IMR-90 (cell line): ENCODE data around the gene IGHMBP2. TPM values are rescaled to one million over a fixed set of nuclear protein-coding genes. Genes with fewer than 3 reads are reported as not detected.

Experiments used
- ATAC-seq: fragments of 200-7000 bp; cut with Tn5 transposase; 2 replicates; pipeline ENCODE4 v1.9.1; 2020; ENCODE audit warnings: low read depth, mild to moderate bottlenecking, moderate library complexity
- BruUV-seq: library from RNA; stranded (reverse); fragments of 400-500 nt; replicated peaks from 2 replicates; lab custom pipeline; 2021; lab: Mats Ljungman, UMichigan
- CTCF ChIA-PET: fragments of 300-600 bp; formaldehyde crosslinking; extraction: SDS; loops from one replicate; lab custom pipeline; 2021; ENCODE audit warnings: antibody characterized with exemption; lab: Yijun Ruan, JAX
- POLR2A ChIA-PET: fragments of 300-600 bp; sonication (Branson Sonifier 250); formaldehyde crosslinking; loops from one replicate; lab custom pipeline; 2022; ENCODE audit warnings: antibody characterized with exemption; ENCODE audit not compliant: unreplicated experiment; lab: Charles Lee
- DNase-seq: peaks from one replicate; pipeline ENCODE4 v3.0.0; 2013
- H2AFZ ChIP-seq: replicated peaks from 2 replicates; pipeline ENCODE3; 2013; ENCODE audit warnings: low read length, mild to moderate bottlenecking; ENCODE audit not compliant: poor library complexity
- H2AK5ac ChIP-seq: 2 replicates; pipeline ENCODE4 v1.6.1; 2013; ENCODE audit warnings: low read depth, low read length, inconsistent platforms
- H2AK9ac ChIP-seq: replicated peaks from 2 replicates; pipeline ENCODE3; 2013; ENCODE audit warnings: mild to moderate bottlenecking, low read depth, low read length, moderate library complexity; ENCODE audit not compliant: poor library complexity
- H2BK120ac ChIP-seq: 2 replicates; pipeline ENCODE4 v1.6.1; 2013; ENCODE audit warnings: low read depth, low read length, inconsistent platforms
- H2BK15ac ChIP-seq: 3 replicates; pipeline ENCODE4 v1.6.1; 2013; ENCODE audit warnings: low read depth, low read length, inconsistent platforms
- H2BK20ac ChIP-seq: 2 replicates; pipeline ENCODE4 v1.6.1; 2013; ENCODE audit warnings: low read depth, mild to moderate bottlenecking, inconsistent platforms, low read length, moderate library complexity
- H2BK5ac ChIP-seq: 2 replicates; pipeline ENCODE4 v1.6.1; 2013; ENCODE audit warnings: mild to moderate bottlenecking, low read depth, low read length, inconsistent platforms; ENCODE audit not compliant: poor library complexity, severe bottlenecking
- H3K14ac ChIP-seq: replicated peaks from 2 replicates; pipeline ENCODE4 v1.6.1; 2013; ENCODE audit warnings: low read depth, low read length, inconsistent platforms
- H3K18ac ChIP-seq: 2 replicates; pipeline ENCODE4 v1.6.1; 2013; ENCODE audit warnings: low read depth, low read length, control low read depth
- H3K23ac ChIP-seq: 2 replicates; pipeline ENCODE4 v1.6.1; 2013; ENCODE audit warnings: low read depth, low read length, inconsistent platforms
- H3K27ac ChIP-seq: 2 replicates; pipeline ENCODE4 v1.5.1; 2013; ENCODE audit warnings: mild to moderate bottlenecking, control low read depth, low read length; ENCODE audit not compliant: insufficient read depth
- H3K27me3 ChIP-seq: 2 replicates; pipeline ENCODE4 v1.6.1; 2013; ENCODE audit warnings: low read length; ENCODE audit not compliant: control insufficient read depth, insufficient read depth
- H3K36me3 ChIP-seq: 2 replicates; pipeline ENCODE4 v1.6.1; 2013; ENCODE audit warnings: low read length, mixed read lengths; ENCODE audit not compliant: control insufficient read depth, insufficient read depth
- H3K4ac ChIP-seq: 2 replicates; pipeline ENCODE4 v1.6.1; 2013; ENCODE audit warnings: low read depth, low read length, inconsistent platforms
- H3K4me1 ChIP-seq: 2 replicates; pipeline ENCODE4 v1.6.1; 2013; ENCODE audit warnings: low read length, mixed read lengths; ENCODE audit not compliant: control insufficient read depth, insufficient read depth
- H3K4me2 ChIP-seq: 2 replicates; pipeline ENCODE4 v1.6.1; 2013; ENCODE audit warnings: low read depth, mild to moderate bottlenecking, control low read depth, low read length, moderate library complexity
- H3K4me3 ChIP-seq: 2 replicates; pipeline ENCODE4 v1.5.1; 2013; ENCODE audit warnings: low read depth, mild to moderate bottlenecking, control low read depth, low read length, moderate library complexity; ENCODE audit not compliant: insufficient read depth
- H3K56ac ChIP-seq: 2 replicates; pipeline ENCODE4 v1.6.1; 2013; ENCODE audit warnings: low read length, inconsistent platforms; ENCODE audit not compliant: insufficient read depth; ENCODE audit errors: extremely low read depth
- H3K79me1 ChIP-seq, 2 experiments: 2 replicates each; pipeline ENCODE4 v1.6.1; 2013; ENCODE audit warnings: low read length in 2 of 2, inconsistent platforms in 1 of 2, low read depth in 1 of 2
- H3K9ac ChIP-seq: 2 replicates; pipeline ENCODE4 v1.6.1; 2013; ENCODE audit warnings: low read depth, low read length, control low read depth
- H3K9me1 ChIP-seq: 2 replicates; pipeline ENCODE4 v1.6.1; 2013; ENCODE audit warnings: low read length, inconsistent platforms; ENCODE audit not compliant: insufficient read depth
- H3K9me3 ChIP-seq: 2 replicates; pipeline ENCODE4 v1.6.1; 2013; ENCODE audit warnings: low read length; ENCODE audit not compliant: control insufficient read depth, insufficient read depth
- H4K20me1 ChIP-seq: 2 replicates; pipeline ENCODE4 v1.6.1; 2013; ENCODE audit warnings: low read length, inconsistent platforms; ENCODE audit not compliant: insufficient read depth
- H4K5ac ChIP-seq: 2 replicates; pipeline ENCODE4 v1.6.1; 2013; ENCODE audit warnings: mild to moderate bottlenecking, low read depth, low read length, control low read depth
- H4K8ac ChIP-seq, 2 experiments: 2 replicates each; pipeline ENCODE4 v1.6.1; 2013; ENCODE audit warnings: low read depth in 2 of 2, low read length in 2 of 2, control low read depth in 1 of 2, inconsistent platforms in 1 of 2
- H4K91ac ChIP-seq: 2 replicates; pipeline ENCODE4 v1.6.1; 2013; ENCODE audit warnings: low read depth, low read length, inconsistent platforms; ENCODE audit not compliant: insufficient read depth
- BHLHE40 ChIP-seq: fragments of 150-350 bp; IDR thresholded peaks from 2 replicates; pipeline ENCODE4 v1.6.1; 2016; ENCODE audit warnings: mild to moderate bottlenecking, low read depth, low read length
- CEBPB ChIP-seq: IDR thresholded peaks from 2 replicates; pipeline ENCODE4 v1.6.1; 2012; ENCODE audit warnings: low read depth, low read length, improper control_type of control experiment
- CHD1 ChIP-seq: IDR thresholded peaks from 2 replicates; pipeline ENCODE4 v1.6.1; 2012; ENCODE audit warnings: low read depth, low read length, improper control_type of control experiment
- CTCF ChIP-seq: conservative IDR thresholded peaks from 2 replicates; pipeline ENCODE4 v1.5.1; 2012; ENCODE audit warnings: mild to moderate bottlenecking, low read depth, low read length, improper control_type of control experiment
- ELK1 ChIP-seq: fragments of 150-350 bp; IDR thresholded peaks from 2 replicates; pipeline ENCODE4 v1.6.1; 2016; ENCODE audit warnings: low read depth, mild to moderate bottlenecking, low read length, moderate library complexity, borderline replicate concordance
- FOS ChIP-seq: fragments of 150-350 bp; IDR thresholded peaks from 2 replicates; pipeline ENCODE4 v1.6.1; 2016; ENCODE audit warnings: low read depth, low read length
- MAFK ChIP-seq: IDR thresholded peaks from 2 replicates; pipeline ENCODE4 v1.6.1; 2012; ENCODE audit warnings: low read depth, low read length, improper control_type of control experiment
- MAZ ChIP-seq: IDR thresholded peaks from 2 replicates; pipeline ENCODE4 v1.6.1; 2012; ENCODE audit warnings: low read depth, mild to moderate bottlenecking, low read length, improper control_type of control experiment, moderate library complexity, borderline replicate concordance
- MXI1 ChIP-seq: IDR thresholded peaks from 2 replicates; pipeline ENCODE4 v1.6.1; 2012; ENCODE audit warnings: low read depth, mild to moderate bottlenecking, low read length, moderate library complexity, borderline replicate concordance
- NFE2L2 ChIP-seq: fragments of 150-350 bp; IDR thresholded peaks from 2 replicates; pipeline ENCODE4 v1.6.1; 2016; ENCODE audit warnings: low read depth, mild to moderate bottlenecking, low read length
- POLR2A ChIP-seq: IDR thresholded peaks from 2 replicates; pipeline ENCODE4 v1.6.1; 2012; ENCODE audit warnings: mild to moderate bottlenecking, low read depth, low read length
- RAD21 ChIP-seq: IDR thresholded peaks from 2 replicates; pipeline ENCODE4 v1.6.1; 2012; ENCODE audit warnings: low read length, improper control_type of control experiment
- RFX5 ChIP-seq: IDR thresholded peaks from 2 replicates; pipeline ENCODE4 v1.8.0; 2012; ENCODE audit warnings: low read depth, mild to moderate bottlenecking, low read length, moderate library complexity
- USF2 ChIP-seq: fragments of 150-350 bp; IDR thresholded peaks from 2 replicates; pipeline ENCODE4 v1.6.1; 2017; ENCODE audit warnings: mild to moderate bottlenecking, antibody characterized with exemption, low read length, low read depth
- WGBS, 2 experiments: methylation state at CpG; one replicate each; pipeline versions ENCODE4 v1.1.5 to v1.1.7; 2013; ENCODE audit warnings: missing lambda C conversion rate in 2 of 2; ENCODE audit not compliant: insufficient read length in 1 of 2; ENCODE audit errors: extremely low coverage in 2 of 2; 5-methylcytosine and 5-hydroxymethylcytosine counted together
- dilution Hi-C: fragments of 300-500 bp; cut with HindIII; formaldehyde crosslinking; loops from one replicate; pipeline ENCODE4 v1.14.3; 2018; ENCODE audit warnings: low sequenced_read_pairs; ENCODE audit not compliant: unreplicated experiment
- in situ Hi-C: fragments of 300-500 bp; cut with MboI; formaldehyde crosslinking; loops from 3 replicates; pipeline ENCODE4 v1.14.3; 2019; ENCODE audit warnings: low sequenced_read_pairs, inconsistent platforms, mixed read lengths
- intact Hi-C: fragments of 100-400 bp; cut with micrococcal nuclease; formaldehyde crosslinking; loops from 2 replicates; pipeline ENCODE4 v1.10.0; 2022
- polyA plus RNA-seq, 3 experiments: library from polyadenylated mRNA; depleted of rRNA; stranded (reverse); fragments of >200 nt; gene quantifications; 2 replicates each; pipeline ENCODE4 v1.2.3, GENCODE V29; 2012; ENCODE audit warnings: low replicate concordance in 1 of 3
- total RNA-seq: library from RNA; depleted of rRNA; stranded (reverse); fragments of >200 nt; gene quantifications from 2 replicates; pipeline ENCODE4 v1.2.3, GENCODE V29; 2012

Gene IGHMBP2
- total and polyA plus RNA-seq, 2 of the 4 experiments (the other 2 are of a cell fraction): 4.5 to 11.1 TPM

- WGBS, 2 experiments: no CpG with 5 or more reads among the region's 5 CpGs
- BruUV-seq: no TSS peak
- H3K9ac ChIP-seq: no peak overlapping the region
- no peak overlapping the region for H3K4me3 ChIP-seq
- no peaks in the 10 kb centered on the region for H3K27me3 ChIP-seq
- H3K56ac ChIP-seq: no peak overlapping the region
- no peak for ATAC-seq
- no peak overlapping the region for H4K5ac ChIP-seq
- no peaks in the 10 kb centered on the region for H3K9me3 ChIP-seq
- no peak overlapping the region for H2AK9ac ChIP-seq
- peaks cover 3% of the 10 kb centered on the region; the same call in 1 of the 2 replicates for H4K20me1 ChIP-seq
- H2AK5ac ChIP-seq: no peak overlapping the region
- dilution Hi-C loops: no loop called here
- H3K4me2 ChIP-seq: no peak overlapping the region
- no peaks in the 10 kb centered on the region for H3K9me1 ChIP-seq
- TF ChIP-seq FOS (no peak), CHD1 (no peak), MAZ (no peak), NFE2L2 (no peak), BHLHE40 (no peak), CTCF (no peak), RFX5 (no peak), MXI1 (no peak), MAFK (no peak), CEBPB (no peak), ELK1 (no peak), USF2 (no peak), POLR2A (no peak), RAD21 (no peak)
- H2BK15ac ChIP-seq: no peak overlapping the region
- intact Hi-C loops: loop anchor here (10.0 kb wide), 1 partner anchor 737 kb away; the partner anchor contains the start of gene CCND1
- no peak overlapping the region for H3K23ac ChIP-seq
- ChIA-PET POLR2A (no interaction called here), CTCF (interaction anchor here (1.0 kb wide), 1 partner anchor 136 kb away, joined by 3 read pairs; no protein-coding TSS in a partner anchor)
- no peak overlapping the region for H3K18ac ChIP-seq
- H4K91ac ChIP-seq: no peak overlapping the region
- no peak overlapping the region for H2BK20ac ChIP-seq
- H2BK5ac ChIP-seq: no peak overlapping the region
- H4K8ac ChIP-seq: no peak overlapping the region
- H3K4ac ChIP-seq: no peak overlapping the region
- no peak for DNase-seq
- H3K14ac ChIP-seq: no peak overlapping the region
- peaks cover 6% of the 10 kb centered on the region; the same call in 1 of the 2 replicates for H3K4me1 ChIP-seq
- in situ Hi-C loops: loop anchor here (5.0 kb wide), 1 partner anchor 174 kb away; no protein-coding TSS in a partner anchor
- no peak overlapping the region for H2AFZ ChIP-seq
- H3K79me1 ChIP-seq: peaks cover 28 to 39% of the 10 kb centered on the region in 2 experiments
- no peak overlapping the region for H2BK120ac ChIP-seq
- peaks cover 35% of the 10 kb centered on the region for H3K36me3 ChIP-seq
- H3K27ac ChIP-seq: no peak overlapping the region
Observed at GRCh38 chr11:68908273-68908672, 4.6 kb downstream of the IGHMBP2 start.
